ENCODE results near the gene AVP. TPM values are rescaled to one million over a fixed set of nuclear protein-coding genes. Genes with fewer than 3 reads are reported as not detected.

Gene AVP
- total RNA-seq, 1 donor from 2014 or later = not detected

DNA sequence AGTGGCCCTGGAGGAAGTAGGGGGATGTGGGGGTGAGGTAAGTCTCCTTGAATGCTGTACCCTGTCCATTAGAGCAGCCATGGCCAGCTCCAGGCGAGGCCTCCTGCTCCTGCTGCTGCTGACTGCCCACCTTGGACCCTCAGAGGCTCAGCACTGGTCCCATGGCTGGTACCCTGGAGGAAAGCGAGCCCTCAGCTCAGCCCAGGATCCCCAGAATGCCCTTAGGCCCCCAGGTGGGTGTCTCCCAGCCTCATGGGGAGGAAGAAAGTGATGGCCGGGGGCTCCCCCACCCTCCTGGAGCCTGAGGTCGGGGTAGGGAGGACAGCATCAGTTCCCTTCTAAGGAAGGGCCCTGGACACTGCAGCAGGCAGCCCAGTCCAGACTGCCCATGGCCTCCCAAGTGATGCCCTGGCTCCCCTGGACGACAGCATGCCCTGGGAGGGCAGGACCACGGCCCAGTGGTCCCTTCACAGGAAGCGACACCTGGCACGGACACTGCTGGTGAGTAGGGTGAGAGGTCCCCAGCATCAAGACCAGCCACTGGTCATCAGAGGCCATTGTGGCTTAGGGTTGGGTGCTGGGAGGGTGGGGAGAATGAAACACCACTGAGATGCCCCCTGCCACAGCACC lies 40.1 kb downstream of the AVP start:
- no peaks in the 10 kb centered on the region for H3K9me3 ChIP-seq
- H3K27me3 ChIP-seq = no peaks in the 10 kb centered on the region
- no peak overlapping the region for H3K27ac ChIP-seq
- peaks cover 39% of the 10 kb centered on the region for H3K4me1 ChIP-seq
- H3K36me3 ChIP-seq = peaks cover 0 to 22% of the 10 kb centered on the region in 2 donors
- TF ChIP-seq POLR2AphosphoS5 (IDR thresholded peaks at IDR 0.05; ENCODE audit: insufficient read depth in 1 of 2, low read depth in 1 of 2) = no peak
- no peak for TF ChIP-seq POLR2A (IDR thresholded peaks at IDR 0.05)
- TF ChIP-seq, protein P1, sequence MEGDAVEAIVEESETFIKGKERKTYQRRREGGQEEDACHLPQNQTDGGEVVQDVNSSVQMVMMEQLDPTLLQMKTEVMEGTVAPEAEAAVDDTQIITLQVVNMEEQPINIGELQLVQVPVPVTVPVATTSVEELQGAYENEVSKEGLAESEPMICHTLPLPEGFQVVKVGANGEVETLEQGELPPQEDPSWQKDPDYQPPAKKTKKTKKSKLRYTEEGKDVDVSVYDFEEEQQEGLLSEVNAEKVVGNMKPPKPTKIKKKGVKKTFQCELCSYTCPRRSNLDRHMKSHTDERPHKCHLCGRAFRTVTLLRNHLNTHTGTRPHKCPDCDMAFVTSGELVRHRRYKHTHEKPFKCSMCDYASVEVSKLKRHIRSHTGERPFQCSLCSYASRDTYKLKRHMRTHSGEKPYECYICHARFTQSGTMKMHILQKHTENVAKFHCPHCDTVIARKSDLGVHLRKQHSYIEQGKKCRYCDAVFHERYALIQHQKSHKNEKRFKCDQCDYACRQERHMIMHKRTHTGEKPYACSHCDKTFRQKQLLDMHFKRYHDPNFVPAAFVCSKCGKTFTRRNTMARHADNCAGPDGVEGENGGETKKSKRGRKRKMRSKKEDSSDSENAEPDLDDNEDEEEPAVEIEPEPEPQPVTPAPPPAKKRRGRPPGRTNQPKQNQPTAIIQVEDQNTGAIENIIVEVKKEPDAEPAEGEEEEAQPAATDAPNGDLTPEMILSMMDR (IDR thresholded peaks at IDR 0.05) = no peak
- intact Hi-C loops (cut with DNase I) = no loop called here
- H3K4me3 ChIP-seq = no peak overlapping the region
- no peak for DNase-seq (ENCODE audit: extremely low spot score in 2 of 2)

DNA sequence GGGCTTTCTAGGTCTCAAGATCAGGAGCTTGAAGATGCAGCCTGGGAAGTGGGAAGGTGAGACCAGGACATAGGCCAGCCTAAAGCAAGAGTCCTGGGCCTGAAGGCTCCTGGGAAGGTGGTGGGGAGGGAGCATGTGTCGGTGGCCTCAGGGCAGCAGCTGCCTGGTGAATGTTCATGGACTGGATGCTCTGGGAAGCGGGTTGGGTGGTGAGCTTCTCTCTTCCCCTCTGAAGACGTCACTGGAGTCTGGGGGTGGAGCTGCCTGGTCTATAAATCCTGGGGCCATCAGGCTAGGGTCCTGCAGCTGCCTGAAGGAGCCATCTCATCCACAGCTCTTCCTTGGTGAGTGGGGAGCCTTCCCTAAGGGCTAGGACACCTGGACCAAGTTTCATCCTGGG lies 41.2 kb downstream of the AVP start, which contains the start of gene GNRH2:
Gene GNRH2 (plus strand): TSS at position 301 of the 400 bp plus-strand sequence. CDS start 793 bp downstream, outside the sequence.
- Histone ChIP-seq H3K27ac (peak within 1 kb of the TSS; percentile 68), H3K36me3 (peaks cover 0 to 24% of the 10 kb centered on the region in 2 donors), H3K27me3 (no peaks in the 10 kb centered on the region), H3K9me3 (no peaks in the 10 kb centered on the region), H3K4me3 (no peak within 1 kb of the TSS), H3K4me1 (peaks cover 39% of the 10 kb centered on the region)
- no peak for DNase-seq (ENCODE audit: extremely low spot score in 2 of 2)
- intact Hi-C loops (cut with DNase I) = no loop called here
- TF ChIP-seq POLR2A (IDR thresholded peaks at IDR 0.05) = no peak
- TF ChIP-seq, protein P1 (IDR thresholded peaks at IDR 0.05) = no peak
- no peak for TF ChIP-seq POLR2AphosphoS5 (IDR thresholded peaks at IDR 0.05; ENCODE audit: insufficient read depth in 1 of 2, low read depth in 1 of 2)

- Histone ChIP-seq H3K27ac (peak overlapping the region; percentile 68), H3K4me1 (peaks cover 32% of the 10 kb centered on the region), H3K9me3 (no peaks in the 10 kb centered on the region), H3K4me3 (no peak overlapping the region), H3K27me3 (no peaks in the 10 kb centered on the region), H3K36me3 (peaks cover 0 to 24% of the 10 kb centered on the region in 2 donors)
- TF ChIP-seq POLR2AphosphoS5 (IDR thresholded peaks at IDR 0.05; ENCODE audit: insufficient read depth in 1 of 2, low read depth in 1 of 2) (peak in 1 of 2 donors; percentile 31), POLR2A (IDR thresholded peaks at IDR 0.05) (no peak)
- TF ChIP-seq, protein P1 (IDR thresholded peaks at IDR 0.05) = no peak
- intact Hi-C loops (cut with DNase I) = no loop called here
- DNase-seq (ENCODE audit: extremely low spot score in 2 of 2) = no peak
Measured at GRCh38 chr20:3042625-3043024, 41.9 kb downstream of the AVP start.

DNA sequence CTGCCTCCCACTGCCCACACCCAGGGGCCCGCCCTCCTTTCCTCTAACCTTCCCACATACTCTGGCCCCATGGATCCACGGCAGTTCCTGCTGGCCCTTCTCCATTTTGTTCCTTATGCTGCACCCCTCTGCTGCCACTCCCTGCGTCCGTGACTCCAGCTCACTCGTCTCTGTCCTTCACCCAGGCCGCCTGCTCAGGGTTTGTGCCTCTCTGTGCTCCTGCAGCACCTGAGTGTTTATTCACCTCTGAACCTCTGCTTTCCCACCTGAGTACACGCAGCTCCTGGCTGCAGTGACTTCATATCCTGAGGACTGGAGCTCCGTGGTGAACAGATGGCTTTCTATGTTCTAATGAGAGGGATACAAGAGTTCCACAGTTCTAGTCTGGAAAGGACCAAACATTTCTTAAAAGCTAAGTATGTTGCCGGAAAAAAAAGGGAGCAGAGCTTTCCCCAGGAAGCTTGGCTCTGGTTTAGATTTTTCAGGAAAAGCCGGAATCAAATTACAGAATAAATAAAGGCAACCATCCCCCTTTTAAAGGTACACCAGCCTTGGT lies 42.6 kb downstream of the AVP start:
- Histone ChIP-seq H3K4me1 (peaks cover 25% of the 10 kb centered on the region), H3K4me3 (no peak overlapping the region), H3K27me3 (no peaks in the 10 kb centered on the region), H3K36me3 (peaks cover 0 to 30% of the 10 kb centered on the region in 2 donors), H3K9me3 (no peaks in the 10 kb centered on the region), H3K27ac (peak overlapping the region; percentile 68)
- no peak for DNase-seq (ENCODE audit: extremely low spot score in 2 of 2)
- intact Hi-C loops (cut with DNase I) = no loop called here
- TF ChIP-seq POLR2A (IDR thresholded peaks at IDR 0.05) (no peak), POLR2AphosphoS5 (IDR thresholded peaks at IDR 0.05; ENCODE audit: insufficient read depth in 1 of 2, low read depth in 1 of 2) (no peak)
- TF ChIP-seq, protein P1 (IDR thresholded peaks at IDR 0.05) = no peak

- H3K27ac ChIP-seq = no peak overlapping the region
- H3K4me3 ChIP-seq = no peak overlapping the region
- no peak for DNase-seq (ENCODE audit: extremely low spot score in 2 of 2)
- no peaks in the 10 kb centered on the region for H3K27me3 ChIP-seq
- H3K36me3 ChIP-seq = peaks cover 0 to 48% of the 10 kb centered on the region in 2 donors
- H3K9me3 ChIP-seq = no peaks in the 10 kb centered on the region
- TF ChIP-seq POLR2AphosphoS5 (IDR thresholded peaks at IDR 0.05; ENCODE audit: insufficient read depth in 1 of 2, low read depth in 1 of 2) = no peak
- no peak for TF ChIP-seq POLR2A (IDR thresholded peaks at IDR 0.05)
- TF ChIP-seq, protein P1 (IDR thresholded peaks at IDR 0.05) = no peak
- H3K4me1 ChIP-seq = peaks cover 20% of the 10 kb centered on the region
- intact Hi-C loops (cut with DNase I) = no loop called here
Measured at GRCh38 chr20:3040086-3040485, 44.4 kb downstream of the AVP start.

Measured in vagina (tissue), 2 donors.